AG10803 (cell line): ENCODE results near the gene RNU6-8.

Experiments used
- DNase-seq: peaks from one replicate; pipeline ENCODE4 v3.0.0; 2010; ENCODE audit warnings: low read depth
- H3K4me3 ChIP-seq: 2 replicates; pipeline ENCODE4 v1.5.1; 2011; ENCODE audit warnings: mild to moderate bottlenecking, low read length, control low read depth
- CTCF ChIP-seq: conservative IDR thresholded peaks from 2 replicates; pipeline ENCODE4 v1.5.1; 2011; ENCODE audit warnings: mild to moderate bottlenecking, low read length, control low read depth, inconsistent platforms

RNU6-8 gene

GRCh38 chr14:32244404-32244803 lies 41.3 kb upstream of the RNU6-8 start:
- peak; percentile 29 for DNase-seq
- peak; percentile 46 for TF ChIP-seq CTCF
- H3K4me3 ChIP-seq = no peak overlapping the region

DNA sequence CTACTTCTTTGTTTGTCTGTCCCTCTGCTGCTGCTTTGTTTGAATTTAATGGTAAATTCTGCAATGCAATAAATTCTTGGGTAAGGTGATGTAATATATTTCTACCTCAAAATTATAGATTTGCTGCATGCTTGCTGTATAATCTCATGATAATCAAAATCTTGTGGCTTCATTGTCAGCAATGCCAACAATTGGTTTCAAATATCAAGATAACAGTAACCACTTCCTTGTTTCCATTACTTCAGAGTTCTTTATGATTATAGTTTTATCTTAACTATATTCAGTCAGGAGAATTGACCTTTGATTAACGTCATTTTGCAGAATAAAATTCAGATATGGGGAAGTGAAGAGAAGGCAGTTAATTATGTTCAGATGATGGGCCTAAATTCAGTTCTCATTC lies 30.2 kb upstream of the RNU6-8 start:
- H3K4me3 ChIP-seq = no peak overlapping the region
- no peak for TF ChIP-seq CTCF
- no peak for DNase-seq

DNA sequence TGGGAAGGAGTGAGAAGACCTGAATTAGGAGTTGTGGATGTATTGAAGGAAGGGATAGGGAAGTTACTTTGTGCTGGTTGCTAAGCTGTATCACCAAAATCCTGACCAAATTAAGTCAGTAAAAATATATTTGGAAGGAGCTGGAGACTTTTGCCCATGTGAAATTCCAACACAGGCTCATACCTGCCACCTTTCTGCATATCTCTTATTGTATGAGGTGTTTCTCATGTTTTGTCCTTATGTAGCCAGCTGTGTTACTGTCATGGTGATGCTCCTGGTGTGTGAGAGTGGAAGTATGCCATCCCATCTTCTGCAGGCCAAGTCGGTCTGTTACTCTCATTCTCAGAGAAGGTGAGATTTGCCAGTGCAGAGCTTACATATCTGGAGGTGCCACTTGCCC lies 29.4 kb upstream of the RNU6-8 start:
- DNase-seq = no peak
- no peak overlapping the region for H3K4me3 ChIP-seq
- no peak for TF ChIP-seq CTCF

DNA sequence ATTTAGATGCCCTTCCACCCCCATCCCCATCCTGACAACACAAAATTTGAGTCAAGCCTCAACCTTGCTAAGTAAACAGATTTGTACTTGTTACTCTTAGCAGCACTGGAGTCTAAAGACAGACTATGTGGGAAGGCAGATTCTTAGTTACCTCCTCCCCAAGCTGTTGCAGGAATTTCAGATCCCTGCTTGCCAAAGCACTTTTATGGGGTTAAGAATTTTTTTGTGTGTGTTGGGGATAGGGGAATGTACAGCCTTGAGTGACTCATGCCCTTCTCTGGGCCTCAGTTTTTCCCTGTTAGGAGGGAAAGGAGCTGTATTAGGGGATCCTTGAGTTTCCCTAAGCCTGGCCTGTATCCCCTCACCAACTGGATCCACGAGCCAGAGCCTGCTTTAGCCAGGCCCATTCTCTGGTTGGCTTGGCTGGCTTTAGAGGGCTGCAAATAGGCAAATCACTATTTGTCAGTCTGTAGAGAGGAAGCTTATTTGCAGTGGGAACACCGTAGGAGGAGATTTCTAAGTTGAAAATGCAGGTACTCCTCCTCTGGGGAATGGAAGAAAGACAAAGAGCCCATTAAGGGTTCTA lies 27.7 kb upstream of the RNU6-8 start:
- peak; percentile 88 for DNase-seq
- H3K4me3 ChIP-seq = no peak overlapping the region
- no peak for TF ChIP-seq CTCF

GRCh38 chr14:32230181-32230580 lies 27.1 kb upstream of the RNU6-8 start:
- no peak overlapping the region for H3K4me3 ChIP-seq
- no peak for TF ChIP-seq CTCF
- peak; percentile 58 for DNase-seq

- H3K4me3 ChIP-seq = no peak overlapping the region
- peak; percentile 16 for DNase-seq
- no peak for TF ChIP-seq CTCF
Measured at GRCh38 chr14:32226056-32226455, 23.0 kb upstream of the RNU6-8 start.

DNA sequence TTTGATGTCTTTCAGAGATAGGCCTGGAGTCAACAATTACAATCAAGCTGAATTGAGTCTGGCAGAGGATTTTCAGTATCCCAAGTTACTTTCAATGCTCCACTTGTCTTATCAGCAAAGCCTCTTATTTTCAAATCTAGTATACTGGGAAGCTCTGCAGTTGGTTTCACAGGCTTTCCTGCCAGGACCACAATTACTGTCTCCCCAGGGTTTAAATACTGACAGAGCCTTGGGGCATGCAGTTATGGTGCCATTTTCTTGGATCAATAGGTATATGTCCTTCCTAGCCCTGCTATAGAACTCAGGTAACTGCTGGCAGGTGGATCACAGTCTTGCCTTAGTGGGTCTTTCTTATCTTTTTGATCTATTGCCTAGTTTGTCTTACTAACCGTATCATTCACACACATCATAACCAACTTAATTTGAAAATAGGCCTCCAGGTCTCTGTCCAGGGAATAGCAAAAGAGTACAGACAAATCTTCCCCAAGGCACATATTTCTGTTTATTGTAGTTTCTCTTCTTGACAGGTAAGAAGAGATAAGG lies 22.4 kb upstream of the RNU6-8 start:
- H3K4me3 ChIP-seq = no peak overlapping the region
- no peak for DNase-seq
- TF ChIP-seq CTCF = no peak
